ENCODE data around the gene COPS9.

COPS9 gene

DNA sequence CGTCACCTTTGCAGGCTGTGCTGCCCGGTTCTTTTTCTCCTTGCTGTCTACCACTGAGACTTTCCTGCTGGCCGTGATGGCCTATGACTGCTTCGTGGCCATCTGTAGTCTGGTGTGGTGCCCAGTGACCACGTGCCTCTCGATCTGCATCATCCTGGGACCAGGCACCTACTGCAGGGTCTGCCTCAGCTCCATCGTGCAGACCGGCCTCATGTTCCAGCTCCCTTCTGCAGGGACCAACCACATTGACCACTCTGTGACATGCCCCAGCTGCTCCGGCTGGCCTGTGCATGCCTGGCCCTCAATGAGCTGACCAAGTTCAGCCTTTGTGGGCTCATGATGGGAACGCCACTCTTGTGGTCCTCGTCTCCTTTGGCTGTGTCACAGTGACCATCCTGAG, 26.7 kb downstream of the COPS9 start:
- no peak for DNase-seq (ENCODE audit: extremely low spot score)
- ChIA-PET POLR2A (no interaction called here), CTCF (no interaction called here)
- TF ChIP-seq LEF1 (IDR thresholded peaks at IDR 0.05; ENCODE audit: borderline replicate concordance), result no peak
- TF ChIP-seq L3MBTL2 (conservative IDR thresholded peaks at IDR 0.05), result no peak
- no peak for TF ChIP-seq NFRKB (IDR thresholded peaks at IDR 0.05)
- TF ChIP-seq, protein P1, sequence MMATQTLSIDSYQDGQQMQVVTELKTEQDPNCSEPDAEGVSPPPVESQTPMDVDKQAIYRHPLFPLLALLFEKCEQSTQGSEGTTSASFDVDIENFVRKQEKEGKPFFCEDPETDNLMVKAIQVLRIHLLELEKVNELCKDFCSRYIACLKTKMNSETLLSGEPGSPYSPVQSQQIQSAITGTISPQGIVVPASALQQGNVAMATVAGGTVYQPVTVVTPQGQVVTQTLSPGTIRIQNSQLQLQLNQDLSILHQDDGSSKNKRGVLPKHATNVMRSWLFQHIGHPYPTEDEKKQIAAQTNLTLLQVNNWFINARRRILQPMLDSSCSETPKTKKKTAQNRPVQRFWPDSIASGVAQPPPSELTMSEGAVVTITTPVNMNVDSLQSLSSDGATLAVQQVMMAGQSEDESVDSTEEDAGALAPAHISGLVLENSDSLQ (IDR thresholded peaks at IDR 0.05), result no peak
- no peak for TF ChIP-seq TARDBP (IDR thresholded peaks at IDR 0.05)
- no peak for TF ChIP-seq HDGF (IDR thresholded peaks at IDR 0.05; ENCODE audit: borderline replicate concordance)
- no peak for TF ChIP-seq SP1 (IDR thresholded peaks at IDR 0.05)
- no peak for TF ChIP-seq BHLHE40 (IDR thresholded peaks at IDR 0.05; ENCODE audit: borderline replicate concordance)
- TF ChIP-seq ZNF384 (IDR thresholded peaks at IDR 0.05), result no peak
- TF ChIP-seq ARNT (IDR thresholded peaks at IDR 0.05), result no peak
- no peak for TF ChIP-seq SUZ12 (IDR thresholded peaks at IDR 0.05)
- no peak for TF ChIP-seq FOXK2 (IDR thresholded peaks at IDR 0.05)

DNA sequence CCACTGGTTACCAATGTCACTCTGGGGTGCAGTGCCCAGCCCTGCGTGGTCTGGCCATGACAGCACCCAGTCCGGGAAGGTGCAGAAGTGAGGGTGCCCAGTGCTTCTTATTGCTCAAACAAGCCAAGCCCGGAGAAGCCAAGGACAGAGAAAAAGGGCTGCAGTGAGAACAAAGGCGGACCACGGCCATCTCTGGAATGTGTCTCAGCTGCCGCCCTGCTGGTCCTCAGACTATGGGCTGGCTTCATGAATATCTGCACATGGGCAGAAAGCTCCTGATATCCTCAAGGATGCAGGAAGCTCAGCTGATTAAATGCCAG, 28.7 kb downstream of the COPS9 start:
- TF ChIP-seq TARDBP (IDR thresholded peaks at IDR 0.05), result no peak
- TF ChIP-seq L3MBTL2 (conservative IDR thresholded peaks at IDR 0.05), result no peak
- TF ChIP-seq, protein P1 (IDR thresholded peaks at IDR 0.05), result no peak
- TF ChIP-seq ARNT (IDR thresholded peaks at IDR 0.05), result no peak
- TF ChIP-seq ZNF384 (IDR thresholded peaks at IDR 0.05), result no peak
- TF ChIP-seq BHLHE40 (IDR thresholded peaks at IDR 0.05; ENCODE audit: borderline replicate concordance), result no peak
- TF ChIP-seq FOXM1 (IDR thresholded peaks at IDR 0.05; ENCODE audit: borderline replicate concordance), result no peak
- TF ChIP-seq SP1 (IDR thresholded peaks at IDR 0.05), result no peak
- no peak for TF ChIP-seq FOXA1 (IDR thresholded peaks at IDR 0.05)
- TF ChIP-seq LEF1 (IDR thresholded peaks at IDR 0.05; ENCODE audit: borderline replicate concordance), result no peak
- CTCF ChIA-PET, result no interaction called here
- POLR2A ChIA-PET, result no interaction called here
- no peak for DNase-seq (ENCODE audit: extremely low spot score)

DNA sequence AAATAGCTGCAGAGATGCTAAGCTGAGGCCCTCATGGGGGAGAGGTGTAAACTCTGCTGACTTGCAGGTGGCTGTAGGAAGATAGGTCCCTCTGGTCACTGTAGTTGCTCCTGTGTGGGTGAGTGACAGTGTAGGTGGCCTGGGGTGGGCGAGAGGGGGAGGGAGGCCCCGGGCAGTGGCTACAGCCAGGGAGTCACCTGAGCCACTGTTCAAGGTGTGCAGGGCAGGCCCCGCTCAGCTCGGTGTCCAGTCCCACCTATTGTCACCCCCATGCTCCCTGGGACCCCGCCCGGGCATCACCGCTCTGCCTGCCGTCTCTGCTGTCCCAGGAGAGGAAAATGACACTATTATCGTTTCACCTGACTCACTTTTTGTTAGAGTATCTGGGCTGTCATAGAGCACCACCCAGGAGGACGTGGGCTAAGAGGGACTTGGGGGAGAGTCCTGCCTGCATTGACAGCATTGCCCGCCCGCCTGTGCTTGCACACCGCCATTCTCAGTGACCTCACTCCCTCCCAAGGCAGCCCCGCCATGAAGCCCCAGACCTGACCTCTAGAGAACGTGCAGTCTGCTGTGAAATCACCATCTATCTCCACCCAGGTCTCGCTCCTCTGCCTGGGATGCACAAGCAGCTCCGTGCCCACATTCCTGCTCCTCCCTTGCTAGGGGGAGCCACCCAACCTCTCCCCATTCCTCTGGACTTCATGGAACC, 29.2 kb downstream of the COPS9 start:
- ChIA-PET POLR2A (no interaction called here), CTCF (no interaction called here)
- TF ChIP-seq FOXK2 (IDR thresholded peaks at IDR 0.05) (no peak), LEF1 (IDR thresholded peaks at IDR 0.05; ENCODE audit: borderline replicate concordance) (no peak), HDGF (IDR thresholded peaks at IDR 0.05; ENCODE audit: borderline replicate concordance) (no peak), TARDBP (IDR thresholded peaks at IDR 0.05) (no peak), FOXA1 (IDR thresholded peaks at IDR 0.05) (no peak), CTBP1 (IDR thresholded peaks at IDR 0.05; ENCODE audit: borderline replicate concordance) (no peak), BHLHE40 (IDR thresholded peaks at IDR 0.05; ENCODE audit: borderline replicate concordance) (no peak), SP1 (IDR thresholded peaks at IDR 0.05) (no peak), ARNT (IDR thresholded peaks at IDR 0.05) (no peak), SUZ12 (IDR thresholded peaks at IDR 0.05) (no peak)
- TF ChIP-seq, protein P1 (IDR thresholded peaks at IDR 0.05), result no peak
- DNase-seq (ENCODE audit: extremely low spot score), result no peak

DNA sequence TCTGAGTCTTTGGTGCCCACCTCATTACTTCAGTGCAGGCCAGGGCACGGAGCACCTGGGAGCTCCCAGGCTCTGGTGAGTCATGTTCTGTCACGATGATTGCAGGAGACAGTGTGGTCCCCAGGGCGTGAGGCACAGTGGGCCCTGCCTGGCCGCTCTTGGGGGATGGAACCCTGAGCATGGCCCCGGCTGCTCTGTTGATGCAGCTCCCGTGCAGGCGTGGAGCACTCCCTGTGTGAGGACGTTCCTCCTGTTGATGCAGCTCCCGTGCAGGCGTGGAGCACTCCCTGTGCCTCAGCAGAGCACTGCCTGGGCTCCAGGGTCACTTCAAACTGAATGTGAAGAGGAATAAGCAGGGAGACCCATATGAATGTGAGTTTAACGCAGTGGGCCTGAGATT, 30.1 kb downstream of the COPS9 start:
- no peak for DNase-seq (ENCODE audit: extremely low spot score)
- ChIA-PET CTCF (no interaction called here), POLR2A (no interaction called here)
- no peak for TF ChIP-seq ELF4 (IDR thresholded peaks at IDR 0.05)
- no peak for TF ChIP-seq FOXA1 (IDR thresholded peaks at IDR 0.05)
- no peak for TF ChIP-seq LEF1 (IDR thresholded peaks at IDR 0.05; ENCODE audit: borderline replicate concordance)
- no peak for TF ChIP-seq BHLHE40 (IDR thresholded peaks at IDR 0.05; ENCODE audit: borderline replicate concordance)
- no peak for TF ChIP-seq FOXM1 (IDR thresholded peaks at IDR 0.05; ENCODE audit: borderline replicate concordance)
- TF ChIP-seq ZNF384 (IDR thresholded peaks at IDR 0.05), result no peak
- TF ChIP-seq ARNT (IDR thresholded peaks at IDR 0.05), result no peak
- no peak for TF ChIP-seq SP1 (IDR thresholded peaks at IDR 0.05)
- TF ChIP-seq L3MBTL2 (conservative IDR thresholded peaks at IDR 0.05), result no peak
- TF ChIP-seq CTBP1 (IDR thresholded peaks at IDR 0.05; ENCODE audit: borderline replicate concordance), result no peak
- no peak for TF ChIP-seq TARDBP (IDR thresholded peaks at IDR 0.05)
- no peak for TF ChIP-seq FOXK2 (IDR thresholded peaks at IDR 0.05)

DNA sequence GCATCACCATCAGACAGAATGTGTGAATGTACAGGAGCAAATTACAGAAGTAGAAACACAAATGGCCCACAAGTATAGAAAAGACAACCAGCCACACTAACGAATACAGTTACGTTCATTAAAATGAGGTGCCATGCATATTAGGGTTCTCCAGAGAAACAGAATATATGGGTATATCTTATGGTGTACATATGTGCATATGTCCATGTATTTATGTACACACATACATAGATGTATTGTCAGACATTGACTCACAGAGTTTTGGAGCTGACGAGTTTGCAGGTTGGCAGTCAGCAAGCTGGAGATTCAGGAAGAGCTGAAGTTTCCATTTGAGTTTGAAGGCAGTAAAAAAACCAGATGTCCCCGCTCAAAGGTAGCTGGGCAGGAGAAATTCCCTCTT, 33.0 kb downstream of the COPS9 start:
- TF ChIP-seq, protein P1 (IDR thresholded peaks at IDR 0.05), result no peak
- TF ChIP-seq TARDBP (IDR thresholded peaks at IDR 0.05) (no peak), HDGF (IDR thresholded peaks at IDR 0.05; ENCODE audit: borderline replicate concordance) (no peak), SUZ12 (IDR thresholded peaks at IDR 0.05) (no peak)
- ChIA-PET POLR2A (no interaction called here), CTCF (interaction anchor here (0.7 kb wide), 1 partner anchor 57 kb away, joined by 4 read pairs; no protein-coding TSS in a partner anchor)

DNA sequence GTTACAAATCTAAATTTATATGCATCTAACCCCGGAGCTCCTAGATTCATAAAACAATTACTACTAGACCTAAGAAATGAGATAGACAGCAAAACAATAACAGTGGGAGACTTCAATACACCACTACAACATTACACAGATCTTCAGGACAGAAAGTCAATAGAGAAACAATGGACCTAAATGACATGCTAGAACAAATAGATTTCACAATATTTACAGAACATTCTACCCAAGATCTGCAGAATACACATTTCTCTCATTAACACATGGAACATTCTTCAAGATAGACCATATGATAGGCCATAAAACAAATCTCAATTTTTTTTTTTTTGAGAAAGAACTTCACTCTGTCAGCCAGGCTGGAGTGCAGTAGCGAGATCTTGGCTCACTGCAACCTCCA, 37.8 kb downstream of the COPS9 start:
- TF ChIP-seq, protein P1 (IDR thresholded peaks at IDR 0.05), result no peak
- TF ChIP-seq FOXA1 (IDR thresholded peaks at IDR 0.05), result no peak
- TF ChIP-seq TARDBP (IDR thresholded peaks at IDR 0.05), result no peak
- TF ChIP-seq SUZ12 (IDR thresholded peaks at IDR 0.05), result no peak
- TF ChIP-seq FOXM1 (IDR thresholded peaks at IDR 0.05; ENCODE audit: borderline replicate concordance), result no peak
- no peak for TF ChIP-seq ZNF384 (IDR thresholded peaks at IDR 0.05)
- no peak for TF ChIP-seq CTBP1 (IDR thresholded peaks at IDR 0.05; ENCODE audit: borderline replicate concordance)
- TF ChIP-seq LEF1 (IDR thresholded peaks at IDR 0.05; ENCODE audit: borderline replicate concordance), result no peak
- TF ChIP-seq NFRKB (IDR thresholded peaks at IDR 0.05), result no peak
- TF ChIP-seq ELF4 (IDR thresholded peaks at IDR 0.05), result no peak
- no peak for TF ChIP-seq FOXK2 (IDR thresholded peaks at IDR 0.05)
- TF ChIP-seq BHLHE40 (IDR thresholded peaks at IDR 0.05; ENCODE audit: borderline replicate concordance), result no peak
- TF ChIP-seq L3MBTL2 (conservative IDR thresholded peaks at IDR 0.05), result no peak
- POLR2A ChIA-PET, result no interaction called here
- CTCF ChIA-PET, result no interaction called here
- no peak for DNase-seq (ENCODE audit: extremely low spot score)

More for the DNA sequence above, 33.0 kb downstream of the COPS9 start:
- DNase-seq (ENCODE audit: extremely low spot score), result no peak
